Astrocyte (in vitro differentiated cells and primary cell): Measurements from ENCODE around the gene CCL15. TPM values are rescaled to one million over a fixed set of nuclear protein-coding genes. Genes with fewer than 3 reads are reported as not detected.

Experiments used
- DNase-seq: peaks from one replicate; pipeline ENCODE4 v3.0.0-alpha.2; 2010; ENCODE audit warnings: low read depth
- FAIRE-seq: peaks from 2 replicates; lab custom pipeline; 2011; peaks lifted over from hg19 to GRCh38; lab: Jason Lieb, UNC
- H2AFZ ChIP-seq: 2 replicates; pipeline ENCODE4 v1.6.0; 2012; ENCODE audit warnings: low read depth, low read length, inconsistent platforms
- H3K27ac ChIP-seq: 2 replicates; pipeline ENCODE4 v1.5.1; 2011; ENCODE audit warnings: low read depth, low read length, inconsistent platforms
- H3K27me3 ChIP-seq: 2 replicates; pipeline ENCODE4 v1.6.0; 2011; ENCODE audit warnings: low read length, inconsistent platforms; ENCODE audit not compliant: insufficient read depth
- H3K36me3 ChIP-seq: 2 replicates; pipeline ENCODE4 v1.5.1; 2011; ENCODE audit warnings: low read length, inconsistent platforms; ENCODE audit not compliant: insufficient read depth
- H3K4me1 ChIP-seq: 2 replicates; pipeline ENCODE4 v1.5.1; 2011; ENCODE audit warnings: low read length, inconsistent platforms; ENCODE audit not compliant: insufficient read depth
- H3K4me2 ChIP-seq: 2 replicates; pipeline ENCODE4 v1.6.0; 2012; ENCODE audit warnings: low read length, inconsistent platforms
- H3K4me3 ChIP-seq: 2 replicates; pipeline ENCODE4 v1.5.1; 2011; ENCODE audit warnings: low read depth, mild to moderate bottlenecking, low read length, inconsistent platforms; ENCODE audit not compliant: insufficient read depth
- H3K79me2 ChIP-seq: 2 replicates; pipeline ENCODE4 v1.6.0; 2012; ENCODE audit warnings: mild to moderate bottlenecking, low read length, inconsistent platforms; ENCODE audit not compliant: insufficient read depth
- H3K9ac ChIP-seq: 2 replicates; pipeline ENCODE4 v1.6.0; 2012; ENCODE audit warnings: mild to moderate bottlenecking, low read length, inconsistent platforms
- H3K9me3 ChIP-seq: 2 replicates; pipeline ENCODE4 v1.5.1; 2012; ENCODE audit warnings: low read depth, mild to moderate bottlenecking, low read length, inconsistent platforms; ENCODE audit not compliant: insufficient read depth
- H4K20me1 ChIP-seq: 2 replicates; pipeline ENCODE4 v1.6.0; 2012; ENCODE audit warnings: low read length, inconsistent platforms; ENCODE audit not compliant: insufficient read depth
- H3K27ac Mint-ChIP-seq: one replicate; pipeline ENCODE4 v1.8.0; 2021; ENCODE audit warnings: mild to moderate bottlenecking, mixed read lengths; ENCODE audit not compliant: unreplicated experiment
- H3K27me3 Mint-ChIP-seq: one replicate; pipeline ENCODE4 v1.8.0; 2021; ENCODE audit warnings: low read depth, mixed read lengths; ENCODE audit not compliant: unreplicated experiment
- H3K36me3 Mint-ChIP-seq: one replicate; pipeline ENCODE4 v1.8.0; 2021; ENCODE audit warnings: low read depth, mixed read lengths; ENCODE audit not compliant: unreplicated experiment
- H3K4me1 Mint-ChIP-seq: one replicate; pipeline ENCODE4 v1.8.0; 2021; ENCODE audit warnings: low read depth, mixed read lengths; ENCODE audit not compliant: unreplicated experiment
- H3K4me3 Mint-ChIP-seq: one replicate; pipeline ENCODE4 v1.8.0; 2021; ENCODE audit warnings: mild to moderate bottlenecking, moderate library complexity, mixed read lengths; ENCODE audit not compliant: unreplicated experiment
- H3K9me3 Mint-ChIP-seq: one replicate; pipeline ENCODE4 v1.8.0; 2021; ENCODE audit warnings: mild to moderate bottlenecking, mixed read lengths; ENCODE audit not compliant: unreplicated experiment
- EZH2 ChIP-seq: IDR thresholded peaks from 2 replicates; pipeline ENCODE4 v1.6.1; 2012; ENCODE audit warnings: mild to moderate bottlenecking, low read length, inconsistent platforms; ENCODE audit not compliant: insufficient read depth
- total RNA-seq: library from RNA; stranded (reverse); gene quantifications from 2 replicates; pipeline ENCODE4 v1.2.1, GENCODE V29; 2021
- TF ChIP-seq, protein P1 (sequence below): IDR thresholded peaks from 2 replicates; pipeline ENCODE4 v1.5.1; 2011; ENCODE audit warnings: low read depth, mild to moderate bottlenecking, inconsistent platforms, low read length, moderate library complexity; ENCODE audit not compliant: insufficient read depth

CCL15 gene
- total RNA-seq, 1 donor from 2014 or later, result not detected

GRCh38 chr17:35991075-35991474, 10.3 kb downstream of the CCL15 start:
- Mint-ChIP-seq H3K27me3 (peaks cover 24% of the 10 kb centered on the region), H3K9me3 (peaks cover 6% of the 10 kb centered on the region), H3K27ac (no peak overlapping the region), H3K4me3 (no peak overlapping the region), H3K4me1 (no peaks in the 10 kb centered on the region), H3K36me3 (no peaks in the 10 kb centered on the region)
- Histone ChIP-seq H3K9me3 (no peaks in the 10 kb centered on the region), H3K79me2 (no peaks in the 10 kb centered on the region), H4K20me1 (no peaks in the 10 kb centered on the region), H3K4me3 (no peak overlapping the region), H3K27ac (no peak overlapping the region), H3K4me1 (no peaks in the 10 kb centered on the region), H3K27me3 (no peaks in the 10 kb centered on the region), H2AFZ (no peak overlapping the region), H3K9ac (no peak overlapping the region), H3K4me2 (no peak overlapping the region), H3K36me3 (no peaks in the 10 kb centered on the region)
- FAIRE-seq, result no peak
- no peak for DNase-seq
- TF ChIP-seq, protein P1, sequence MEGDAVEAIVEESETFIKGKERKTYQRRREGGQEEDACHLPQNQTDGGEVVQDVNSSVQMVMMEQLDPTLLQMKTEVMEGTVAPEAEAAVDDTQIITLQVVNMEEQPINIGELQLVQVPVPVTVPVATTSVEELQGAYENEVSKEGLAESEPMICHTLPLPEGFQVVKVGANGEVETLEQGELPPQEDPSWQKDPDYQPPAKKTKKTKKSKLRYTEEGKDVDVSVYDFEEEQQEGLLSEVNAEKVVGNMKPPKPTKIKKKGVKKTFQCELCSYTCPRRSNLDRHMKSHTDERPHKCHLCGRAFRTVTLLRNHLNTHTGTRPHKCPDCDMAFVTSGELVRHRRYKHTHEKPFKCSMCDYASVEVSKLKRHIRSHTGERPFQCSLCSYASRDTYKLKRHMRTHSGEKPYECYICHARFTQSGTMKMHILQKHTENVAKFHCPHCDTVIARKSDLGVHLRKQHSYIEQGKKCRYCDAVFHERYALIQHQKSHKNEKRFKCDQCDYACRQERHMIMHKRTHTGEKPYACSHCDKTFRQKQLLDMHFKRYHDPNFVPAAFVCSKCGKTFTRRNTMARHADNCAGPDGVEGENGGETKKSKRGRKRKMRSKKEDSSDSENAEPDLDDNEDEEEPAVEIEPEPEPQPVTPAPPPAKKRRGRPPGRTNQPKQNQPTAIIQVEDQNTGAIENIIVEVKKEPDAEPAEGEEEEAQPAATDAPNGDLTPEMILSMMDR, result no peak
- no peak for TF ChIP-seq EZH2

DNA sequence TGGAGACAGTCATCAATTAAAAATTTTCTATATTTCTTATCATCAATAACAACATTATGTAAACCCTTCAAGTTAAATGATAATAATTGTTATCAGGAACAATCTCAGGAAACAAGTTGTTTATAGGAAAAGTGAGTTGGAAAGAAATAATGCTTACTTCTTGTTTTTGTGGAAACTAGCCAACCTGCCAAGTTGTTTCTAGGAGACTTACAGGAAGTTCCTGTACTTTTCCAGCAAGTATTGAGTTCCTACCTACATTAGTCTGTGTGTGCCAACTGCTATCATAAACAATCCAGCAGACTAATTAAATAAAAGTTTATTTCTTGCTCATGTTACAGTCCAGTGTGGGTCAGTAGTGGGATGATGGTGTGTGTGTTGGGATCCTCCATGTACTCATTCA, 13.2 kb downstream of the CCL15 start:
- Mint-ChIP-seq H3K9me3 (peaks cover 2% of the 10 kb centered on the region), H3K27me3 (peaks cover 35% of the 10 kb centered on the region), H3K36me3 (no peaks in the 10 kb centered on the region), H3K27ac (no peak overlapping the region), H3K4me3 (no peak overlapping the region), H3K4me1 (no peaks in the 10 kb centered on the region)
- Histone ChIP-seq H3K9me3 (no peaks in the 10 kb centered on the region), H3K4me2 (no peak overlapping the region), H2AFZ (no peak overlapping the region), H3K4me1 (no peaks in the 10 kb centered on the region), H3K4me3 (no peak overlapping the region), H3K36me3 (no peaks in the 10 kb centered on the region), H3K9ac (no peak overlapping the region), H3K79me2 (no peaks in the 10 kb centered on the region), H3K27me3 (no peaks in the 10 kb centered on the region), H4K20me1 (no peaks in the 10 kb centered on the region), H3K27ac (no peak overlapping the region)
- no peak for FAIRE-seq
- TF ChIP-seq, protein P1, result no peak
- no peak for TF ChIP-seq EZH2
- DNase-seq, result no peak

DNA sequence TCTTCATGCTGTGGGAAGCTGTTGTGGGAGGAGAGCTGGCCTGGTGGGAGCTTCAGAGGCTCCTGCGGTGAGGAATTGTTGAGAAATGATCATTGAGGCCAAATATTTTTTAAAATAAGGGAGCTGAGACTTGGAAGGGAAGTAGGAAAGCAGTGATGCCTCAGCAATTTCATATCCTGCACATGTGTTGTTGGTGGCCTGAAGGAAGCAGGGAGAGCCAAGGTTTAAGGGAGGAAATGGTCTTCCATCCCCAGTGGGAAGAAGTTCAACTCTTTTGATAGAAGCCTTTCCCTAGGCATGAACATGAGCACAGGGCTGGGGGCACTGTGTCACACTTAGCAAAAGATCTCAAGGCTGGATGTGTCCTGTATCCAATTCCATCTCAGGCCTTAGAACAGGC, 14.7 kb downstream of the CCL15 start, which contains the start of gene CCL14:
CCL14 (minus strand) TSS at position 87 of the 400 bp plus-strand sequence; CDS start at position 7, 80 bp downstream.
- Histone ChIP-seq H2AFZ (no peak within 1 kb of the TSS), H3K79me2 (no peaks in the 10 kb centered on the region), H3K4me1 (no peaks in the 10 kb centered on the region), H4K20me1 (no peaks in the 10 kb centered on the region), H3K27me3 (no peaks in the 10 kb centered on the region), H3K4me3 (no peak within 1 kb of the TSS), H3K27ac (no peak within 1 kb of the TSS), H3K36me3 (no peaks in the 10 kb centered on the region), H3K9ac (no peak within 1 kb of the TSS), H3K4me2 (no peak within 1 kb of the TSS), H3K9me3 (no peaks in the 10 kb centered on the region)
- peaks cover 39% of the 10 kb centered on the region for H3K27me3 Mint-ChIP-seq
- no peak within 1 kb of the TSS for H3K27ac Mint-ChIP-seq
- H3K9me3 Mint-ChIP-seq, result peaks cover 2% of the 10 kb centered on the region
- H3K4me1 Mint-ChIP-seq, result no peaks in the 10 kb centered on the region
- H3K36me3 Mint-ChIP-seq, result no peaks in the 10 kb centered on the region
- no peak for TF ChIP-seq EZH2
- TF ChIP-seq, protein P1, result no peak
- FAIRE-seq (no peak), DNase-seq (no peak)
- H3K4me3 Mint-ChIP-seq, result no peak within 1 kb of the TSS
